Panc1 (cell line): ENCODE results near the gene ZRANB2. TPM values are rescaled to one million over a fixed set of nuclear protein-coding genes. Genes with fewer than 3 reads are reported as not detected.

Source experiments
- ATAC-seq: fragments of 200-7000 bp; cut with Tn5 transposase; 2 replicates; pipeline ENCODE4 v1.9.1; 2020; ENCODE audit warnings: mild to moderate bottlenecking, moderate library complexity
- BruUV-seq: library from RNA; stranded (reverse); fragments of 400-500 nt; replicated peaks from 2 replicates; lab custom pipeline; 2021; lab: Mats Ljungman, UMichigan
- CTCF ChIA-PET: fragments of 300-600 bp; sonication (Branson Sonifier 250); formaldehyde crosslinking; loops from one replicate; lab custom pipeline; 2022; ENCODE audit warnings: antibody characterized with exemption; lab: Charles Lee
- POLR2A ChIA-PET: fragments of 300-600 bp; sonication (Branson Sonifier 250); formaldehyde crosslinking; loops from one replicate; lab custom pipeline; 2022; ENCODE audit warnings: antibody characterized with exemption; lab: Charles Lee
- DNase-seq: peaks from one replicate; pipeline ENCODE4 v3.0.0-alpha.2; 2010; ENCODE audit warnings: low read depth, low spot score
- H3K27ac ChIP-seq: 2 replicates; pipeline ENCODE4 v1.5.1; 2011; ENCODE audit warnings: mild to moderate bottlenecking, low read length, inconsistent platforms
- H3K27me3 ChIP-seq: fragments of 200-500 bp; sonication (Bioruptor generic); 2 replicates; pipeline ENCODE4 v1.6.0; 2014; ENCODE audit warnings: low read length, inconsistent platforms; ENCODE audit not compliant: control insufficient read depth, insufficient read depth
- H3K36me3 ChIP-seq: fragments of 200-500 bp; sonication (Bioruptor generic); 2 replicates; pipeline ENCODE4 v1.5.1; 2014; ENCODE audit warnings: inconsistent platforms, mild to moderate bottlenecking, low read length, moderate library complexity; ENCODE audit not compliant: control insufficient read depth, insufficient read depth
- H3K4me1 ChIP-seq: 2 replicates; pipeline ENCODE4 v1.5.1; 2011; ENCODE audit warnings: inconsistent platforms, mild to moderate bottlenecking, low read length, moderate library complexity; ENCODE audit not compliant: control insufficient read depth, insufficient read depth
- H3K4me3 ChIP-seq, 2 experiments: 2 replicates each; pipeline ENCODE4 v1.5.1; 2011 to 2012; ENCODE audit warnings: low read depth in 2 of 2, low read length in 2 of 2, mild to moderate bottlenecking in 2 of 2, inconsistent platforms in 1 of 2, moderate library complexity in 1 of 2
- H3K9me3 ChIP-seq: fragments of 200-500 bp; sonication (Bioruptor generic); 2 replicates; pipeline ENCODE4 v1.5.1; 2014; ENCODE audit warnings: low read depth, mild to moderate bottlenecking, inconsistent platforms, low read length, moderate library complexity; ENCODE audit not compliant: control insufficient read depth, insufficient read depth
- POLR2AphosphoS5 ChIP-seq: IDR thresholded peaks from 2 replicates; pipeline ENCODE4 v1.6.1; 2012; ENCODE audit warnings: mild to moderate bottlenecking, low read depth, low read length, moderate library complexity
- SIN3A ChIP-seq: IDR thresholded peaks from 2 replicates; pipeline ENCODE4 v1.6.1; 2012; ENCODE audit warnings: low read depth, mild to moderate bottlenecking, low read length, moderate library complexity, borderline replicate concordance; ENCODE audit not compliant: insufficient read depth
- TCF7L2 ChIP-seq: IDR thresholded peaks from 2 replicates; pipeline ENCODE4 v1.6.1; 2011; ENCODE audit warnings: mild to moderate bottlenecking, low read depth, low read length, inconsistent platforms
- in situ Hi-C: cut with HindIII; loops from 2 replicates; pipeline ENCODE4 v1.10.0; 2016; ENCODE audit warnings: low sequenced_read_pairs, low pct_unique_long_range_greater_than_20kb
- intact Hi-C: fragments of 100-400 bp; cut with micrococcal nuclease; formaldehyde crosslinking; loops from one replicate; pipeline ENCODE4 v1.10.0; 2022; ENCODE audit not compliant: unreplicated experiment
- total RNA-seq: library from RNA; stranded (reverse); gene quantifications from one replicate; pipeline ENCODE4 v1.2.1, GENCODE V29; 2021; ENCODE audit not compliant: unreplicated experiment
- TF ChIP-seq, protein P1 (sequence below): fragments of 450-650 bp; IDR thresholded peaks from 2 replicates; pipeline ENCODE4 v1.5.1; 2017; ENCODE audit warnings: mild to moderate bottlenecking
- TF ChIP-seq, protein P2 (sequence below), 2 experiments: IDR thresholded peaks; 2 replicates each; pipeline ENCODE4 v1.6.1; 2011 to 2012; ENCODE audit warnings: low read depth in 2 of 2, control low read depth in 1 of 2, low read length in 1 of 2, mild to moderate bottlenecking in 1 of 2, moderate library complexity in 1 of 2; ENCODE audit not compliant: insufficient read depth in 1 of 2

ZRANB2 gene
- total RNA-seq, 1 experiment from 2014 or later: 64.9 TPM

DNA sequence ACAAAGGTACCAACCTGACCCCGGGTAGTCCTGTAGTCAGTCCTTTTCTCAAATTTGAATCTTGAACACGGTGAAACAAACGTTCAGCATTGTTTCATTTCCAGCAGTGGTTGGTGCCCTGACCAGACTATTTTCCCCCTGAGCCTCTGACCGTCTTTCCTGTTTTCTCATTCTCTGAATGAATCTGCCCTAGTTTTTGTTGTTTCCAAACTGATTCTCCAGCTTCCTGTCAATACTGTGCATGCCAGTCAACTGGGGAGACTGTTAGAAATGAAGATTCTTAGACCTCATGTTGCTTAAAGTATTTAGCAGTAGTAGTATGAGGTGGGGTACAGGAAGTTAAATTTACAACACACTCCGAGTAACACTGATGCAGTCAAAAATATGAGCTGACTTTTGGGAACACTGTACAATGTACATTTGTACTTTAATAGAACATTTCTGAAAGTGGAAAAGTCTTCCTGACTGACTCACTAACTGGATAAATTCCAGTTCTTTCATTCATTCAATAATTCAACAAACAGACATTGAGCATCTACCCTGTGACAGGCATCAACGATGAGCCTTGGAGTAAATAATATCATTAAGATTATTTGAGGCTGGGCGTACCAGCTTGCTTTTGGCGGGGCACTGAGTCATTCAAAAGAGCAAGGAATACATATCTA lies 26.0 kb upstream of the ZRANB2 start:
- Histone ChIP-seq H3K27ac (no peak overlapping the region), H3K4me1 (no peaks in the 10 kb centered on the region), H3K27me3 (no peaks in the 10 kb centered on the region), H3K36me3 (no peaks in the 10 kb centered on the region), H3K4me3 (no peak overlapping the region), H3K9me3 (no peaks in the 10 kb centered on the region)
- ChIA-PET CTCF (no interaction called here), POLR2A (no interaction called here)
- intact Hi-C loops: no loop called here
- DNase-seq: no peak
- no peak for ATAC-seq
- no TSS peak for BruUV-seq
- in situ Hi-C loops: no loop called here
- TF ChIP-seq POLR2AphosphoS5: no peak
- no peak for TF ChIP-seq TCF7L2
- no peak for TF ChIP-seq SIN3A

DNA sequence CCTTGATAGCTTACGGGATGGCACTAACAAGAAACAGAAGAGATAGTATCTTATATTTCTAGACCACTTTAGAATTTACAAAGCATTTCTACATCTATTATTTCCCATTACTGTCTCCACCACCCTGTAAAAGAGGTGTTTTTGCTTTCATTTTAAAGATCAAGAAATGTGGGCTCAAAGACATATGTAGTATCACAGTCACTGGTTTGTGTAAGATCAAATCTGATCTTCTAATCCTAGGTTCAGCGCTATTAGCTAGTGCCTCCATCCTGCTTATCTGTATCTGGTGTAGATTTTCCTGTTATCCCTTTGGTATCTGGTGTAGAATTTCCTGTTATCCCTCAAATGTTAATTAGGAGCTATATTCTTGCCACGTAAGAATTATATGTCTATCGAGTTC lies 23.6 kb upstream of the ZRANB2 start:
- ChIA-PET POLR2A (no interaction called here), CTCF (no interaction called here)
- Histone ChIP-seq H3K9me3 (no peaks in the 10 kb centered on the region), H3K27ac (no peak overlapping the region), H3K4me1 (no peaks in the 10 kb centered on the region), H3K4me3 (no peak overlapping the region), H3K36me3 (no peaks in the 10 kb centered on the region), H3K27me3 (no peaks in the 10 kb centered on the region)
- intact Hi-C loops: no loop called here
- ATAC-seq: no peak
- no peak for TF ChIP-seq TCF7L2
- TF ChIP-seq, protein P1, sequence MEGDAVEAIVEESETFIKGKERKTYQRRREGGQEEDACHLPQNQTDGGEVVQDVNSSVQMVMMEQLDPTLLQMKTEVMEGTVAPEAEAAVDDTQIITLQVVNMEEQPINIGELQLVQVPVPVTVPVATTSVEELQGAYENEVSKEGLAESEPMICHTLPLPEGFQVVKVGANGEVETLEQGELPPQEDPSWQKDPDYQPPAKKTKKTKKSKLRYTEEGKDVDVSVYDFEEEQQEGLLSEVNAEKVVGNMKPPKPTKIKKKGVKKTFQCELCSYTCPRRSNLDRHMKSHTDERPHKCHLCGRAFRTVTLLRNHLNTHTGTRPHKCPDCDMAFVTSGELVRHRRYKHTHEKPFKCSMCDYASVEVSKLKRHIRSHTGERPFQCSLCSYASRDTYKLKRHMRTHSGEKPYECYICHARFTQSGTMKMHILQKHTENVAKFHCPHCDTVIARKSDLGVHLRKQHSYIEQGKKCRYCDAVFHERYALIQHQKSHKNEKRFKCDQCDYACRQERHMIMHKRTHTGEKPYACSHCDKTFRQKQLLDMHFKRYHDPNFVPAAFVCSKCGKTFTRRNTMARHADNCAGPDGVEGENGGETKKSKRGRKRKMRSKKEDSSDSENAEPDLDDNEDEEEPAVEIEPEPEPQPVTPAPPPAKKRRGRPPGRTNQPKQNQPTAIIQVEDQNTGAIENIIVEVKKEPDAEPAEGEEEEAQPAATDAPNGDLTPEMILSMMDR: no peak
- TF ChIP-seq, protein P2, sequence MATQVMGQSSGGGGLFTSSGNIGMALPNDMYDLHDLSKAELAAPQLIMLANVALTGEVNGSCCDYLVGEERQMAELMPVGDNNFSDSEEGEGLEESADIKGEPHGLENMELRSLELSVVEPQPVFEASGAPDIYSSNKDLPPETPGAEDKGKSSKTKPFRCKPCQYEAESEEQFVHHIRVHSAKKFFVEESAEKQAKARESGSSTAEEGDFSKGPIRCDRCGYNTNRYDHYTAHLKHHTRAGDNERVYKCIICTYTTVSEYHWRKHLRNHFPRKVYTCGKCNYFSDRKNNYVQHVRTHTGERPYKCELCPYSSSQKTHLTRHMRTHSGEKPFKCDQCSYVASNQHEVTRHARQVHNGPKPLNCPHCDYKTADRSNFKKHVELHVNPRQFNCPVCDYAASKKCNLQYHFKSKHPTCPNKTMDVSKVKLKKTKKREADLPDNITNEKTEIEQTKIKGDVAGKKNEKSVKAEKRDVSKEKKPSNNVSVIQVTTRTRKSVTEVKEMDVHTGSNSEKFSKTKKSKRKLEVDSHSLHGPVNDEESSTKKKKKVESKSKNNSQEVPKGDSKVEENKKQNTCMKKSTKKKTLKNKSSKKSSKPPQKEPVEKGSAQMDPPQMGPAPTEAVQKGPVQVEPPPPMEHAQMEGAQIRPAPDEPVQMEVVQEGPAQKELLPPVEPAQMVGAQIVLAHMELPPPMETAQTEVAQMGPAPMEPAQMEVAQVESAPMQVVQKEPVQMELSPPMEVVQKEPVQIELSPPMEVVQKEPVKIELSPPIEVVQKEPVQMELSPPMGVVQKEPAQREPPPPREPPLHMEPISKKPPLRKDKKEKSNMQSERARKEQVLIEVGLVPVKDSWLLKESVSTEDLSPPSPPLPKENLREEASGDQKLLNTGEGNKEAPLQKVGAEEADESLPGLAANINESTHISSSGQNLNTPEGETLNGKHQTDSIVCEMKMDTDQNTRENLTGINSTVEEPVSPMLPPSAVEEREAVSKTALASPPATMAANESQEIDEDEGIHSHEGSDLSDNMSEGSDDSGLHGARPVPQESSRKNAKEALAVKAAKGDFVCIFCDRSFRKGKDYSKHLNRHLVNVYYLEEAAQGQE (IDR thresholded peaks at IDR 0.05; ENCODE audit: insufficient read depth in 1 of 2, low read depth in 2 of 2, low read length in 1 of 2): no peak
- no peak for TF ChIP-seq SIN3A
- no peak for TF ChIP-seq POLR2AphosphoS5
- in situ Hi-C loops: no loop called here
- no peak for DNase-seq
- BruUV-seq: no TSS peak

DNA sequence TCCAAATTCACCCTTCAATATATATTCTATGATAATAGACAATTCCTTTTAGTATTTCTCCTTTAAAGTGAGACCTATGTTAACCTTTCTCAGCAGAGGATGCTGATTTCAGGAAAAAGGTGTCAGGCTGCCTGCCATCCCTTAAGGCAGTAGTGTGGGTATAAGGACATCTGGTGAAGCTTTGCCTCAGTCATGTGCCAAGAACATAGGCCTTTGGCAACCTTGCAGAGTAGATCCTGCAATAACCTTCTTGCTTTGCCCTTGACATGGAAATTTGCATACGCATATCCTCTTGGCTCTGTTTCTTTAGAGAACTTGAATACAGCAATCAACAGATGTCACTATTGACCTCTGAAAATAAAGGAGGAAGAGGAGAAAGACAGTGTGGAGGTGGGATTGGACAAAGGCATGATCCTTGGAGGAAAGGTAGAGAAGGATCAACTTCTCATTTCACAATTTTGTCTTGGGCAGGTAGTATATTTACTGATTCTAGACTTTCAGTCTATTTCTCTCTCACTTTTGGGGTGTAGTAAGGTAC lies 21.1 kb upstream of the ZRANB2 start:
- POLR2A ChIA-PET: no interaction called here
- H3K27me3 ChIP-seq: no peaks in the 10 kb centered on the region
- ATAC-seq (no peak), DNase-seq (no peak)
- in situ Hi-C loops (no loop called here), intact Hi-C loops (no loop called here)
- TF ChIP-seq, protein P1: no peak
- no peak for TF ChIP-seq TCF7L2
- no peaks in the 10 kb centered on the region for H3K4me1 ChIP-seq
- no peaks in the 10 kb centered on the region for H3K9me3 ChIP-seq
- CTCF ChIA-PET: no interaction called here
- H3K36me3 ChIP-seq: no peaks in the 10 kb centered on the region
- H3K4me3 ChIP-seq: no peak overlapping the region
- no peak overlapping the region for H3K27ac ChIP-seq
- no TSS peak for BruUV-seq
